ENCODE measurements around the gene SGO2. TPM values are rescaled to one million over a fixed set of nuclear protein-coding genes. Genes with fewer than 3 reads are reported as not detected.
A peak's percentile ranks its signal among the peaks of the same experiment; 100 is the strongest.

Gene SGO2
- total and polyA plus RNA-seq, 2 of the 13 experiments (the other 11 are each of a cell fraction or from before 2014, with no cell fraction given): 5.1 to 16.2 TPM

DNA sequence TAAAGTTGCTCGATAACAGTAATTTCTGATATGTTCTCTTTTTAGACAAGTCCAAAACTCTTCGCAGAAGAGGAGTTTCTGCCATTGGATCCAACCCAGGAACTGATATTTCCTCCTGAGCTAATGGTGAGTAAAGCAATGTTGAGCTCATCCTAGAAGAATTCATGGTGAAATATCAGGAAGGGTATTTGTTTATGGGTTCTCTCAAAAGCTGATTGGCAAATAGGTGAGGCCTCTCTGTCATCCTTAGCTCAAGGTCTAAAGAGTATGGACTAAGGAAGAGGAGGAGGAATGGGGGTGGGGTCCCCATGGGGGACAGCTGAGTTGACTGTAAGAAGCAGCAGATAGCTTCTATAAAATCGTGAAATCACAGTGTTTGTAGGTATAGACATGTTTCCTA lies 78.0 kb downstream of the SGO2 start (continued):
- TF ChIP-seq SAP130 (CRISPR knock-in tag; IDR thresholded peaks at IDR 0.05; ENCODE audit: low read depth) (peak; percentile 27; the same call in 1 of the 2 replicates), ZMYM3 (CRISPR knock-in tag; IDR thresholded peaks at IDR 0.05) (no peak), KAT8 (CRISPR knock-in tag; IDR thresholded peaks at IDR 0.05) (0 out of 2 replicates have a peak, but pooled peaks have one; percentile 32), ELF3 (CRISPR knock-in tag; IDR thresholded peaks at IDR 0.05) (peak; percentile 61; the same call in 1 of the 2 replicates), NR1H2 (CRISPR knock-in tag; IDR thresholded peaks at IDR 0.05; ENCODE audit: borderline replicate concordance, low read depth) (no peak), AGO2 (optimal IDR thresholded peaks at IDR 0.05; ENCODE audit: low read depth, low read length) (no peak), FOXO1 (CRISPR knock-in tag; IDR thresholded peaks at IDR 0.05) (peak; percentile 29; the same call in 1 of the 2 replicates), ZNF782 (CRISPR knock-in tag; IDR thresholded peaks at IDR 0.05; ENCODE audit: borderline replicate concordance) (no peak), ASH2L (IDR thresholded peaks at IDR 0.05; ENCODE audit: insufficient read length, low read depth, low read length) (peak; percentile 22), NAIF1 (CRISPR knock-in tag; IDR thresholded peaks at IDR 0.05; ENCODE audit: borderline replicate concordance) (no peak), RARA (CRISPR knock-in tag; IDR thresholded peaks at IDR 0.05) (0 out of 2 replicates have a peak, but pooled peaks have one; percentile 22), JUND (CRISPR knock-in tag; IDR thresholded peaks at IDR 0.05) (peak; percentile 62; the same call in 1 of the 2 replicates), FOXP1 (IDR thresholded peaks at IDR 0.05) (no peak), FOXP1 (CRISPR knock-in tag; IDR thresholded peaks at IDR 0.05) (peak; percentile 67), NFE2L2 (IDR thresholded peaks at IDR 0.05; ENCODE audit: low read length) (no peak), HNF4A (CRISPR knock-in tag; IDR thresholded peaks at IDR 0.05) (peak; percentile 78), ELF1 (CRISPR knock-in tag; IDR thresholded peaks at IDR 0.05) (0 out of 2 replicates have a peak, but pooled peaks have one; percentile 26), EHMT2 (IDR thresholded peaks at IDR 0.05; ENCODE audit: borderline replicate concordance, low read depth, low read length) (peak; percentile 74; the same call in 1 of the 2 replicates)
- TF ChIP-seq, protein P1, sequence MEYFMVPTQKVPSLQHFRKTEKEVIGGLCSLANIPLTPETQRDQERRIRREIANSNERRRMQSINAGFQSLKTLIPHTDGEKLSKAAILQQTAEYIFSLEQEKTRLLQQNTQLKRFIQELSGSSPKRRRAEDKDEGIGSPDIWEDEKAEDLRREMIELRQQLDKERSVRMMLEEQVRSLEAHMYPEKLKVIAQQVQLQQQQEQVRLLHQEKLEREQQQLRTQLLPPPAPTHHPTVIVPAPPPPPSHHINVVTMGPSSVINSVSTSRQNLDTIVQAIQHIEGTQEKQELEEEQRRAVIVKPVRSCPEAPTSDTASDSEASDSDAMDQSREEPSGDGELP (IDR thresholded peaks at IDR 0.05; ENCODE audit: borderline replicate concordance, low read depth): 0 out of 2 replicates have a peak, but pooled peaks have one; percentile 23
- TF ChIP-seq, protein P2, sequence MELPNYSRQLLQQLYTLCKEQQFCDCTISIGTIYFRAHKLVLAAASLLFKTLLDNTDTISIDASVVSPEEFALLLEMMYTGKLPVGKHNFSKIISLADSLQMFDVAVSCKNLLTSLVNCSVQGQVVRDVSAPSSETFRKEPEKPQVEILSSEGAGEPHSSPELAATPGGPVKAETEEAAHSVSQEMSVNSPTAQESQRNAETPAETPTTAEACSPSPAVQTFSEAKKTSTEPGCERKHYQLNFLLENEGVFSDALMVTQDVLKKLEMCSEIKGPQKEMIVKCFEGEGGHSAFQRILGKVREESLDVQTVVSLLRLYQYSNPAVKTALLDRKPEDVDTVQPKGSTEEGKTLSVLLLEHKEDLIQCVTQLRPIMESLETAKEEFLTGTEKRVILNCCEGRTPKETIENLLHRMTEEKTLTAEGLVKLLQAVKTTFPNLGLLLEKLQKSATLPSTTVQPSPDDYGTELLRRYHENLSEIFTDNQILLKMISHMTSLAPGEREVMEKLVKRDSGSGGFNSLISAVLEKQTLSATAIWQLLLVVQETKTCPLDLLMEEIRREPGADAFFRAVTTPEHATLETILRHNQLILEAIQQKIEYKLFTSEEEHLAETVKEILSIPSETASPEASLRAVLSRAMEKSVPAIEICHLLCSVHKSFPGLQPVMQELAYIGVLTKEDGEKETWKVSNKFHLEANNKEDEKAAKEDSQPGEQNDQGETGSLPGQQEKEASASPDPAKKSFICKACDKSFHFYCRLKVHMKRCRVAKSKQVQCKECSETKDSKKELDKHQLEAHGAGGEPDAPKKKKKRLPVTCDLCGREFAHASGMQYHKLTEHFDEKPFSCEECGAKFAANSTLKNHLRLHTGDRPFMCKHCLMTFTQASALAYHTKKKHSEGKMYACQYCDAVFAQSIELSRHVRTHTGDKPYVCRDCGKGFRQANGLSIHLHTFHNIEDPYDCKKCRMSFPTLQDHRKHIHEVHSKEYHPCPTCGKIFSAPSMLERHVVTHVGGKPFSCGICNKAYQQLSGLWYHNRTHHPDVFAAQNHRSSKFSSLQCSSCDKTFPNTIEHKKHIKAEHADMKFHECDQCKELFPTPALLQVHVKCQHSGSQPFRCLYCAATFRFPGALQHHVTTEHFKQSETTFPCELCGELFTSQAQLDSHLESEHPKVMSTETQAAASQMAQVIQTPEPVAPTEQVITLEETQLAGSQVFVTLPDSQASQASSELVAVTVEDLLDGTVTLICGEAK (IDR thresholded peaks at IDR 0.05): no peak
- TF ChIP-seq, protein P2 (CRISPR knock-in tag; IDR thresholded peaks at IDR 0.05): no peak
- TF ChIP-seq, protein P3, sequence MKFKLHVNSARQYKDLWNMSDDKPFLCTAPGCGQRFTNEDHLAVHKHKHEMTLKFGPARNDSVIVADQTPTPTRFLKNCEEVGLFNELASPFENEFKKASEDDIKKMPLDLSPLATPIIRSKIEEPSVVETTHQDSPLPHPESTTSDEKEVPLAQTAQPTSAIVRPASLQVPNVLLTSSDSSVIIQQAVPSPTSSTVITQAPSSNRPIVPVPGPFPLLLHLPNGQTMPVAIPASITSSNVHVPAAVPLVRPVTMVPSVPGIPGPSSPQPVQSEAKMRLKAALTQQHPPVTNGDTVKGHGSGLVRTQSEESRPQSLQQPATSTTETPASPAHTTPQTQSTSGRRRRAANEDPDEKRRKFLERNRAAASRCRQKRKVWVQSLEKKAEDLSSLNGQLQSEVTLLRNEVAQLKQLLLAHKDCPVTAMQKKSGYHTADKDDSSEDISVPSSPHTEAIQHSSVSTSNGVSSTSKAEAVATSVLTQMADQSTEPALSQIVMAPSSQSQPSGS (CRISPR knock-in tag; IDR thresholded peaks at IDR 0.05): peak; percentile 84; the same call in 1 of the 2 replicates

Measured in HepG2 (cell line).